Measurements from ENCODE around the gene CST3.

Gene CST3

DNA sequence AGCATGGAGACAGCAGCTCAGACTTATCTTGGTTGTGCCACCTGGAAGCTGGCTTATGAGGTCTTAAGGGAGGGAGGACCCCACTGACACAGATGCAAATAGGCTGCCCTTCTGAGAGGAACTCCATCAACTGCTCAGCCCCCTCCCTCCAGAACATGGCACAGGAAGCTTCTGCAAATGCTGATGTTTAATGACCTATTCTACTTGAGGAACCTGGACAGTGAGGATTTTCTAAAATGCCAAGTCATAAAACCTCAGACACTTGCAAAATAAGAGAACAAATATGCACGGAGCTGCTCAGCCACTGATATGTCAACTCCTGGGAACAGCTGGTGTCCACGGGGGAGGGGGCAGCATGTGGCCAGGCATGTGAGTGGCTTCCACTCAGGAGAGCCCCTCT is 35.5 kb downstream of the CST3 start:
- no peak for DNase-seq

DNA sequence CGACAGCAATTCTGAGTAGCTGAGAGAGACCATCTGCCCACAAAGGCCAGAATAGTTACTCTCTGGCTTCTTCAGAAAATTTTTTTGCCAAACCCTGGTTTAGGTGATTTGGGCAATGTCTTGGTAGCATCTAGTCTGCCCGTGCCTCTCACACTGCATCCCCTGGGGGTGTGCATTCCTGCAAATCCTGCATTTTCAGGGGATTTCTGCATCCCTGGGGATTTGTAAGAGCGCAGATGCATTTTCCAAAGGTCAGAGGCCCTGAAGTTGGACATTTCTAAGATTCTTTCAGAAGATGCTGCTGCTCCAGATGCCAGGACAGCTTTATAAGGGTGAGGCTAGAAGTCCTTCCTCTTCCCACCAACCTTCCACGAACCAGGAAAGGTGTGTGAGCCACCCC is 36.0 kb downstream of the CST3 start:
- DNase-seq: no peak

DNA sequence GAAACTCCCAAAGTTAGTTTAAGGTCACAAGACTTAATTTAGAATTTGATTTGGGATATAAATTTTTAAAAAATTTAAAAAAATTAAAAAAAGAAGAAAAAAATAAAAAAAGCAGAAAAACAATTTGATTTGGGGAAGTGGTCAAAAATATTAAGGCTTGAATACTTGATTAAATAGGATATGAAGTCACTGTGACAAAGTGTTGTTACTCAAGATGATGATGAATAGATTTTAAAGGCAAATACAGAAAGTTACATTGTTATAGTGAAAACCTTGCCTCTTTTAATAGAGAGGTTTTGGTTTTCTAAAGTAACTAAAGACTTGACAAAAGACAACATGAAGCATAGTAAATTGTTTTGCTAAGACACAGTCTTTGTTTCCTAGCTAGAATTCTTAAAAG is 39.3 kb downstream of the CST3 start:
- DNase-seq: no peak

DNA sequence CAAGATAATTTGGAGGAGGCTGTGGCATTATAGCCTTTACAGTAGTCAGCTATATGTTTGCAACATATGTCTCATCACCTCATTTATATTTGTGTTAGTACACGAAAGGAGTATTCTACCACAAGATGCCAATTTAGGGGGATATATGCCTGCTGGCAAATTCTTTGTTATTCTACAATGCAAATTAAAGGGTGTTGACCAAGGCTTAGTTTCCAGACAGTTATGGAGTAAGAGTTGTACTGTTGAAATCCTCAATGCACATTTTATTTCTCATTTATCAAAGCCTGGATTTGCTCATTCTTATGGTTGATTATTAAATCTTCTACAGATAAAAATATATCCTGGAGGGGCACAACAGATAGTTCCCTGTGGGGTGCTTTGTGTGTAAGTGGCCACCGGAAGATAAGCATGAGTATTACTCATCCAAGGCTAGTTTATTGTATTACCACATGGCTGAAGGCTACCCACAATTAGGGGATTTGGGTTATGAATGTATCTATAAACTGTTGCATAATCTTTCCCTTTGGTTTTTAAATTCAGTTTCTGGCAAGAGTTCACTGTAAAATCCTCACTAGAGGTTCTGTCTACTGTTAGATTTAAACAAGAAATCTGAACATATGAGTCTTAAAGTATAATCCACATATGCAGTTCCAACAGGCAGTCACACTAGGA is 41.0 kb downstream of the CST3 start:
- no peak for DNase-seq

DNA sequence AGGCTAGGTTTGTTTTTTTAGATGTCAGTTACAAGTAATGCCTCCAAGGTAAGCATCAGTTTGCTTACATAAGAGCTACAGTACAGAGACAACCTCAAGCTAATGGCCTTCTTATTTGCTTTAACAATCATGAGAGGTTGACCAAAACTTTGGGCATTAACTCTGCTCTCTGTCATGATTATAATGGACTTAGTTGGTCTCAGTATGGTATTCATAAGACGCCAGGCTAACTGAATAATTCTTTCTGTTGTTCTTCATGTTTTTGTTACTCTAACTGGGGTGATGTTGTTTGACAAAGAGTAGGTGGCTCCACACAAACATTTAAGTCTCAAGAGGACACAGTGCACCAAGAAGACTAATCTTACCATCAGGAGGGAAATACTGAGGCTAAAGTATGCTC is 41.8 kb downstream of the CST3 start:
- no peak for DNase-seq

DNA sequence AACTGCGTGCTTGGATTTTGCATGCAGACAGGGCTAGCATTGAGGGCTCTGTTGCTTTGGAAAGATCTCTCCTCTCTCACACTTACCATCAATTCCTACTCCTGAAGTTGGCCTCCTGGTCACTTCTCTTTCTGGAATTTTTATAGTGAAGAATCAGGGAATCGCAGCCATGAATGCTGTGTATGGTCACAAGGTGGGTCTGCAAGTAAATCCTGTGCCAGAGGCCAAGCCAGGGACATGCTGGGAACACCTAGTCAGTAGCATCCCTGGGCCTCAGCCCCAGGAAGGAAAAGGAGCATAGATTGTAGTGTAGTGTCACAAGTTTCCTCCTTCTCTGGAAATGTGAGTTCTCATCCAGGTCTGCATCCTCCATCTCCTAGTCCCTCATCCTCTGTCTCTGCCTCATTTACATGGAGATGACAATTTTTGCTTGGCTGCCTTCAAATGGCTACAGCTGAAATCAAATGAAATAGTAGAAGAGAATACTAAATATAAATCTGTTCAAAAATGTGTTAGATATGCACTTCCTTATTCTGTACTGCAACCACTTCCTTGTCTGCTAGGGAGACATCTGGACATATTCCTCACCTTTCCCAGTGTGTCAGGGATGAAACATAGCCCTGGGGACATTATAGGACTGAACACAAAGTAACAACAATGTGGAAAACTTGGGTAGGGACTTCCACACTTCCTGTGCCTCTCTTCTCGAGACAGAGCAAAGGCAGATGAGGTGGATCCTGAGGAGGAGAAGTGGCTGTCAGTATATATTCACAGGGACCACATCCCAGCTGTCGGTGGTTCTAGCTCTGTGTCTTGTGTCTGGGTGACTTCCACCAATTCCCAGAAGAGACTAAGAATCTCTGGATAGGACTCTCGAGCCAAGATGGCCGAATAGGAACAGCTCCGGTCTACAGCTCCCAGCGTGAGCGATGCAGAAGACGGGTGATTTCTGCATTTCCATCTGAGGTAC is 49.0 kb downstream of the CST3 start:
- DNase-seq: no peak

DNA sequence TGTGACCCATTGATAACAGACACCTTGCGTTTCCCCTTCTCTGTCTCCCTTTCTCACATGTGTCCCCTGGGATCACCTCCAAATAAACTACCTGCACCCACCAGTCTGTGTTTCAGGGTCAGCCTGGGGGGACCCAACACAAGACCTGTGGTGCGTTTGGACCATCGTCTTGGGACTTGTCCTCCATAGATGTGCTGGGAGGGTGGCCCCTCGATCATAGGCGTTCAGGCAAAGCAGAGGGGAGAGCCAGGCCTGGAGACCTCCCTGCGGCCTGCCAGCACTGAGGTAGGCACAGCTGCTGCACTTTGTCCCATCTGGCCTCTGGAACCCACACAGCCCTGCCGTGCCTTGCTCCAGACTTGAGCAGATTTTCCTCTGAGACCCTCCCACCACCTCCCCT is 50.1 kb downstream of the CST3 start:
- no peak for DNase-seq

DNA sequence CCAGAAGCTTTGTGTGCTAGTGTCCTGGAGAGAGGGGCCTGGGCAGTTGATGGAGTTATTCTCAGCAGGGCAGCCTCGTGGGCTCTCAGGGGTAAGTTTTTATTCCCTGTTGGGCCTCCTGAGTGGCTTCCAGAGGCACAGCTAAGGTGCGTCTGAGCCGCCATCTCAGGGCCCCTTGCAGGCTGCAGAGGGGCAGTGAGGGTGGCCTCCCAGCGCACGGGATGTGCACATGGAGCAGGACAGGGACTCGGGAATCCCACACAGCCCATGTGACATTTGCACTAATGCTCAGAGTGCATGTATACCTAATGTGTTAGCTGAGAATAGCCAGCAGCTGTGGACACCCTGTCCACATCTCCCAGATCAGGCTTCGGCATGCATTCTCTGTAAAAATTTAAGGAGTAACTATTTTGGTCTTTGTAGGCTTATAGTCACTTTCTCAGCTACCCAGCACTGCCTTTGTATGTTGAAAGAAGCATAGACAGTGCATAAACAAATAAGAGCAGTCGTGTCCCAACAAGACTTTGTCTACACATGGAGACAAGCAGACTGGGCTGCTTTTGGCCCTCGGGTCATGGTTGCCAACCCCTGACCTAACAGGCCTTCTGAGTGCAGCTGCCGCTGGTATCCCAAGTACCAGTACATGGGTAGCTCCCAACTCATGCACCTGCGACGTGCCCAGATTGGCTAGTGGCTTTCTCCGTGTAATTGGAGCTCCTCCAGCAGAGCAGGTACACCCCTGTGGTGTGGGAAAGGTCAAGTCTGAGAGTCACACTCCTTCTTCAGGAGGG is 50.8 kb downstream of the CST3 start:
- no peak for DNase-seq

DNA sequence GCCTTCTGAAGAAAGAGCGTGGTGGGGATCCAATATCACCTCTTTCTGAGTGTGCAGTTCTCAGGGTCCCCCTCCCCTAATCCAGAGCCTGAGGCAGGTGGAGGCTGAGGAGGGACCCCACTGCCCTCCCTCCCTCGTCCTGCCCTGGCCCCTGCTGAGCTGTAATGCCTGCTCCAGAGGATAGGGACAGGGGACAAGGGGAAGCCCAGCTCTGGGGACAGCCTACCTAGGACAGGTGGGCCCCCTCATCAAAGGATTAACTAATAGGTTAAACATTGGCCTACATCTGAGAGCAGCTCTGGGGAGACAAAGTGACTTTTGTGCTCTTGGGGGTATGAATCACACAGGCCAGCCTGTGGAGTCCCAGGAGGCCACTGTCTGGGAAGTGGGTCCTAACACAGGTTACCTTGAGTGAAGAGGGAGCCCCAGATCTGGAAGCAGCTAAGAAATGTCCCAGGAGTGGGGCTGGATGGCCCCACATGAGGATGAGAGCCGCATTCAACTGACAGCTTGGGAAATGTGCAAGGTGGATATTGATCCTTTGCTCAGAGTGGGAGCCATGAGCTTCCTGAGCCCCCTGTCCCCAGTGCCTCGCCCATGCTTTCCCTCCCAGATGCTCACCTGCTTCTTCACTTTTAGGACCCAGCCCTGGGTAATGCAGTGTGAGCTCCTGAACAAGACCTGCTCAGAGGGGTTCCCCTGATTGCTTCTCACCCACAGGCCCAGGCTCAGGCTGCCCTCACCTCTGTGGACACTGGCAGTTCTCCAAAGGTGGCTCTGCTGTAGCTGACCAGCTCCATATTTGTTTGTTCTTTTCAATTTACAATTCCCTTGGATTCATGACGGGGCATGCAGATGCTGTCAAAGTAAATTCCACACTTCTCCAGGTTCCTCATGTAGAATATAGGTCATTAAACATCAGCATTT is 51.7 kb downstream of the CST3 start:
- DNase-seq: no peak

DNA sequence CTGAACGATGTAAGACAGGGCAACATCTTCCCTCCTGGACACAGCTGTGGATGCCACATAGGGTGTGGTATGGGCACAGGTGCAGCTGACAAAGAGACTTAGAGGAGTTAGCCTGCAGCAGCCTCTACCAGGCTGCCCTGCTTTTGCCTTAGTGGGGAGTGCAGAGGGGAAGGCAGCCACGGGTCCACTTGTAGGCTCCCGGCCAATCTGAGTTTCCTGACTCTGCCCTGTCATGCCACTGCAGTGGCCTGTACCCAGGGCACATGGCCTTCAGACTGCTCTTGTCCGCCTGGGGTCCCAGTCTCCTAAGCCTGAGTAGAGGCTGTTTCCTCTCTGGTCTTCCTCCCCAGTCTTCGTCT is 52.3 kb downstream of the CST3 start:
- no peak for DNase-seq

DNA sequence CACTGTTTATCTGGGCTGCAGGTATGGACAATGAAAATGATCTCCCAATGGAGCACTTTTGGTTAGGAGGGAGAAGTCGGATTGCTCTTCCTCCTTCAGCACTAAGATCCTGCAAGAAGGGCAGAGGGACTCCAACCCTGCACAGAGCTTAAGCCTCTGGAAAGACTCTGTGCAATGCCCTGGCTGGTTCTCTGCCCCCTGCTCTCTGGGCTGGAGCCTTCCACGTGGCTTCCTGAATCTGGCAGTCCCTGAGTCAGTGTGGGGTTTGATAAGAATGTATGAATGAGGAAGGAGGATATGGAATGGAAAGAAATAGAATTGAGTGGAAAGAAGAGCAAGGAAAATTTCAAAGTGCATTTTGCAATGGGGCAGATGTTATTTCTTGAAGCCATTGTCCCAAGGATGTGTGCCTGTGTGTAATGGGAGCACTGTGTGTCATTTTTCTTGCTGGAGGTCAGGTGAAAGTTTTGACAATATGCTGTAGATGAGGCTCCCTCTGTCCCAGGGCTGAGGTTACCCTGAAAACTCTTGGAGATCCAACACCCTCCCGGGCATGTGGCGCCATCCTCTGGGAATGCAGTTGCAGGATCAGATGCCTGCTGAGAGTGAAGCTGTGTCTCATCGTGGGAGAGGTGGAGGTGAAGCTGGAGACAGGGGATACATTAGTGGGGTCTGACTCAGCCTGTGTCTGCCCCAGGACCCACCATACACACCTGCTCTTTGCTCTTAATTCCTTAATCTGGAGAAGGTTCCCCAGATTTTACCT is 53.1 kb downstream of the CST3 start:
- no peak for DNase-seq

Measured in right kidney (tissue), 1 donor.